WTC11 (cell line): ENCODE measurements around the gene RAMP3. TPM values are rescaled to one million over a fixed set of nuclear protein-coding genes. Genes with fewer than 3 reads are reported as not detected.

Experiments
- ATAC-seq: fragments of 200-7000 bp; cut with Tn5 transposase; 2 replicates; pipeline ENCODE4 v1.10.0; 2021; ENCODE audit warnings: mild to moderate bottlenecking, moderate library complexity
- CTCF ChIA-PET: fragments of 300-600 bp; sonication (Branson Sonifier 250); formaldehyde crosslinking; loops from one replicate; lab custom pipeline; 2021; ENCODE audit warnings: antibody characterized with exemption; lab: Charles Lee
- POLR2A ChIA-PET: fragments of 350-600 bp; sonication (Branson Sonifier 250); formaldehyde crosslinking; loops from one replicate; lab custom pipeline; 2021; ENCODE audit warnings: antibody characterized with exemption; lab: Charles Lee
- DNase-seq: peaks from one replicate; pipeline ENCODE4 v3.0.0; 2021; ENCODE audit warnings: low spot score
- H3K27ac Mint-ChIP-seq: 2 replicates; pipeline ENCODE4 v1.8.0; 2021; ENCODE audit warnings: mixed read lengths
- H3K27me3 Mint-ChIP-seq: 2 replicates; pipeline ENCODE4 v1.8.0; 2021; ENCODE audit warnings: low read depth, mild to moderate bottlenecking, moderate library complexity, mixed read lengths
- H3K36me3 Mint-ChIP-seq: 2 replicates; pipeline ENCODE4 v1.8.0; 2021; ENCODE audit warnings: mixed read lengths
- H3K4me1 Mint-ChIP-seq: 2 replicates; pipeline ENCODE4 v1.8.0; 2022; ENCODE audit warnings: mixed read lengths
- H3K4me3 Mint-ChIP-seq: 2 replicates; pipeline ENCODE4 v1.8.0; 2021; ENCODE audit warnings: mild to moderate bottlenecking, moderate library complexity, mixed read lengths
- H3K9me3 Mint-ChIP-seq: 2 replicates; pipeline ENCODE4 v1.8.0; 2021; ENCODE audit warnings: mixed read lengths
- ETV6 ChIP-seq: sonication (generic); formaldehyde crosslinking; IDR thresholded peaks from 2 replicates; pipeline ENCODE4 v1.8.1; 2022; ENCODE audit warnings: mild to moderate bottlenecking, missing genetic modification reagents
- FOXK1 ChIP-seq: sonication (generic); formaldehyde crosslinking; IDR thresholded peaks from 2 replicates; pipeline ENCODE4 v1.8.0; 2022; ENCODE audit warnings: mild to moderate bottlenecking, moderate library complexity, missing genetic modification reagents
- GRHL2 ChIP-seq: fragments of 250-450 bp; sonication (Bioruptor Pico); IDR thresholded peaks from 2 replicates; pipeline ENCODE4 v1.8.0; 2022; ENCODE audit warnings: mild to moderate bottlenecking, moderate library complexity; ENCODE audit not compliant: insufficient replicate concordance, severe bottlenecking
- JUN ChIP-seq: sonication (generic); formaldehyde crosslinking; IDR thresholded peaks from 2 replicates; pipeline ENCODE4 v1.8.0; 2023; ENCODE audit warnings: mild to moderate bottlenecking, missing genetic modification reagents
- NR2C2 ChIP-seq: sonication (generic); formaldehyde crosslinking; IDR thresholded peaks from 2 replicates; pipeline ENCODE4 v1.8.0; 2022; ENCODE audit warnings: mild to moderate bottlenecking, missing genetic modification reagents
- SP1 ChIP-seq: sonication (generic); formaldehyde crosslinking; conservative IDR thresholded peaks from 2 replicates; pipeline ENCODE4 v1.8.1; 2022; ENCODE audit warnings: missing genetic modification reagents
- TCF7 ChIP-seq: sonication (generic); formaldehyde crosslinking; IDR thresholded peaks from 2 replicates; pipeline ENCODE4 v1.8.0; 2022; ENCODE audit warnings: mild to moderate bottlenecking, low read depth, missing genetic modification reagents, moderate library complexity
- ZNF138 ChIP-seq: sonication (generic); formaldehyde crosslinking; conservative IDR thresholded peaks from 2 replicates; pipeline ENCODE4 v1.8.1; 2022; ENCODE audit warnings: mild to moderate bottlenecking, moderate library complexity, missing genetic modification reagents
- ZNF396 ChIP-seq: fragments of 250-450 bp; sonication (Bioruptor Pico); IDR thresholded peaks from 2 replicates; pipeline ENCODE4 v1.8.0; 2021; ENCODE audit warnings: mild to moderate bottlenecking, moderate library complexity, borderline replicate concordance
- total RNA-seq: library from RNA; stranded (reverse); gene quantifications from 3 replicates; pipeline ENCODE4 v1.2.3, GENCODE V29; 2021
- TF ChIP-seq, protein P1 (sequence below): sonication (generic); formaldehyde crosslinking; IDR thresholded peaks from 2 replicates; pipeline ENCODE4 v1.8.0; 2022; ENCODE audit warnings: missing genetic modification reagents
- TF ChIP-seq, protein P2 (sequence below): sonication (generic); formaldehyde crosslinking; IDR thresholded peaks from 2 replicates; pipeline ENCODE4 v1.8.1; 2023; ENCODE audit warnings: mild to moderate bottlenecking, missing genetic modification reagents, moderate library complexity
- TF ChIP-seq, protein P3 (sequence below): sonication (generic); formaldehyde crosslinking; IDR thresholded peaks from 2 replicates; pipeline ENCODE4 v1.8.0; 2023; ENCODE audit warnings: missing genetic modification reagents

The RAMP3 gene
- total RNA-seq, 1 experiment from 2014 or later = 0.85 TPM

DNA sequence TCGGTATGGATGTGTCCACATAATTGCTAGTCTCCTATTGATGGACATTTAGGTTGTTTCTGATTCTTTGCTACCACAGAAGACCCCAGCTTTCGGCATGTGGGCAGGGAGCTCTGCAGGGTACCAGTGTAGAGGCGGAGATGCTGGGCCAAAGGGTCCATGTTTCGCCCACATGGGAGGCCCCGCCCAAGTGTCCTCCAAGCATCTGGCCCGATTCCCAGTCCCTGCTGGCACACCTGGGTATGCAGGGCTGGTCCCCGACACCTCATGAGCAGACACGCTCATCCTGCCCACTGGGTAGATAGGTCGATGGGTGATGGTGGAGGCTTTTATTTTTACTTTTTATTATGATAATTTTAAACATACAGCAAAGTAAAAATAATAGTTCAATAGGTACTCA lies 26.7 kb upstream of the RAMP3 start:
- Mint-ChIP-seq H3K4me3 (no peak overlapping the region), H3K4me1 (peaks cover 3% of the 10 kb centered on the region), H3K27me3 (no peaks in the 10 kb centered on the region), H3K36me3 (no peaks in the 10 kb centered on the region), H3K27ac (no peak overlapping the region), H3K9me3 (no peaks in the 10 kb centered on the region)
- POLR2A ChIA-PET = no interaction called here
- CTCF ChIA-PET = interaction anchor here (0.6 to 2.0 kb wide), 3 partner anchors 17 to 392 kb away, joined by 3 to 9 read pairs (median 3); no protein-coding TSS in a partner anchor
- ATAC-seq = no peak
- TF ChIP-seq ETV6 (CRISPR knock-in tag) (no peak), ZNF138 (CRISPR knock-in tag) (no peak)
- DNase-seq = no peak

DNA sequence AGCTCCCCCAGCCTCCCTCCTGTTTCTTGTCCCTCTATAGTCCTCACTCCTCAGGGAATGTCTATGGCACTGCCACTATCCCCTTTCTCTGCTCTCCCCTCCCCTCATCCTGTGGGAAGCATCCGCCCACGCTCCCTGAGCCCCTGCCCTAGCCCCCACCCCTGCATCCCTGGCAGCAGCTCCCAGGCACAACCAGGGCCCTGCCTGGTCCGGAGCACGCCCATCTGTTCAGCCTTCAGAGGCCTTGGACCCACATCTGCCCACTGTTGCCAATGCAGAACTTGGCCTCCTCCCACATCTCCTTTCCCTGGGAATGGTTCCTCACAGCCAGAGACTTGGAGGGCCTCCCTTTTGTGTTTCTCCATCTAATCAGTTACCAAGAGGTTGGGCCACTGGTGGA lies 25.7 kb upstream of the RAMP3 start:
- no peak overlapping the region for H3K4me3 Mint-ChIP-seq
- DNase-seq (no peak), ATAC-seq (no peak)
- no peak overlapping the region for H3K27ac Mint-ChIP-seq
- POLR2A ChIA-PET = interaction anchor here (0.5 to 0.6 kb wide), 2 partner anchors 99 to 113 kb away, joined by 4 to 11 read pairs; no protein-coding TSS in a partner anchor
- peaks cover 4% of the 10 kb centered on the region for H3K4me1 Mint-ChIP-seq
- no peaks in the 10 kb centered on the region for H3K9me3 Mint-ChIP-seq
- H3K36me3 Mint-ChIP-seq = no peaks in the 10 kb centered on the region
- TF ChIP-seq, protein P1, sequence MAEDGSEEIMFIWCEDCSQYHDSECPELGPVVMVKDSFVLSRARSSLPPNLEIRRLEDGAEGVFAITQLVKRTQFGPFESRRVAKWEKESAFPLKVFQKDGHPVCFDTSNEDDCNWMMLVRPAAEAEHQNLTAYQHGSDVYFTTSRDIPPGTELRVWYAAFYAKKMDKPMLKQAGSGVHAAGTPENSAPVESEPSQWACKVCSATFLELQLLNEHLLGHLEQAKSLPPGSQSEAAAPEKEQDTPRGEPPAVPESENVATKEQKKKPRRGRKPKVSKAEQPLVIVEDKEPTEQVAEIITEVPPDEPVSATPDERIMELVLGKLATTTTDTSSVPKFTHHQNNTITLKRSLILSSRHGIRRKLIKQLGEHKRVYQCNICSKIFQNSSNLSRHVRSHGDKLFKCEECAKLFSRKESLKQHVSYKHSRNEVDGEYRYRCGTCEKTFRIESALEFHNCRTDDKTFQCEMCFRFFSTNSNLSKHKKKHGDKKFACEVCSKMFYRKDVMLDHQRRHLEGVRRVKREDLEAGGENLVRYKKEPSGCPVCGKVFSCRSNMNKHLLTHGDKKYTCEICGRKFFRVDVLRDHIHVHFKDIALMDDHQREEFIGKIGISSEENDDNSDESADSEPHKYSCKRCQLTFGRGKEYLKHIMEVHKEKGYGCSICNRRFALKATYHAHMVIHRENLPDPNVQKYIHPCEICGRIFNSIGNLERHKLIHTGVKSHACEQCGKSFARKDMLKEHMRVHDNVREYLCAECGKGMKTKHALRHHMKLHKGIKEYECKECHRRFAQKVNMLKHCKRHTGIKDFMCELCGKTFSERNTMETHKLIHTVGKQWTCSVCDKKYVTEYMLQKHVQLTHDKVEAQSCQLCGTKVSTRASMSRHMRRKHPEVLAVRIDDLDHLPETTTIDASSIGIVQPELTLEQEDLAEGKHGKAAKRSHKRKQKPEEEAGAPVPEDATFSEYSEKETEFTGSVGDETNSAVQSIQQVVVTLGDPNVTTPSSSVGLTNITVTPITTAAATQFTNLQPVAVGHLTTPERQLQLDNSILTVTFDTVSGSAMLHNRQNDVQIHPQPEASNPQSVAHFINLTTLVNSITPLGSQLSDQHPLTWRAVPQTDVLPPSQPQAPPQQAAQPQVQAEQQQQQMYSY = no peak
- no peaks in the 10 kb centered on the region for H3K27me3 Mint-ChIP-seq
- CTCF ChIA-PET = interaction anchor here (2.0 kb wide), 1 partner anchor 158 kb away, joined by 9 read pairs; no protein-coding TSS in a partner anchor

DNA sequence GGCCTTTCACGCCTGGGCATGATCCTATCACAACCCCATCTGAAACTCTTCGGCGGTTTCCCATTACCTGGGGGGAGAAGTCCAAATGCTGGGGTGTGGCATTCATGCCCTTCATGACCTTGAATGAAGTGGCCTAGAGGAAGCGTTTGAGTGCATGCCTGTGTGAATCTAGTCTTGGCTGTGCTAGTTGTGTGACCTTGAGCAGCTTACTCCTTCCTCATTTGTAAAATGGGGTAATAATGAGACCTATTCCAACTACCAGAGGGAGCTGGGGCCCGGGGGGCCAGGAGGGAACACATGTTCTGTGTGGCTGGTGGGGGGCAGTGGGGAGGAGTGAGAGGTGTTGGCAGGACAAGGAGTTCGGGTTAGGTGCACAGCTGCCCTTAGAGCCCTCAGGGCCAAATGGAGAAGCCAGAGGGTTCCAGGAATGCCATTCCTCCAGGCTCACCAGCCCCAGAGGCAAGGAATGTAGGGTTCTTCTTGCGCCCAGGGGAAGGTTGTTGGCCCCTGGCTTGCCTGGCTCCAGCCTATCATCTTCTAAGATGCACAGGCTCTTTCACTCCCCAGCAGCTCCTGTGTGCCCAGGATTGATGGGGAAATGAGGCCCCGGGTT lies 24.8 kb upstream of the RAMP3 start:
- DNase-seq (no peak), ATAC-seq (no peak)
- Mint-ChIP-seq H3K27me3 (no peaks in the 10 kb centered on the region), H3K36me3 (no peaks in the 10 kb centered on the region), H3K9me3 (no peaks in the 10 kb centered on the region), H3K27ac (no peak overlapping the region; the same call in 1 of the 2 replicates), H3K4me1 (peaks cover 4% of the 10 kb centered on the region), H3K4me3 (no peak overlapping the region)
- TF ChIP-seq SP1 (CRISPR knock-in tag) = no peak
- no peak for TF ChIP-seq GRHL2 (CRISPR knock-in tag)
- TF ChIP-seq, protein P1 = no peak
- TF ChIP-seq NR2C2 = no peak
- POLR2A ChIA-PET = no interaction called here
- CTCF ChIA-PET = no interaction called here

DNA sequence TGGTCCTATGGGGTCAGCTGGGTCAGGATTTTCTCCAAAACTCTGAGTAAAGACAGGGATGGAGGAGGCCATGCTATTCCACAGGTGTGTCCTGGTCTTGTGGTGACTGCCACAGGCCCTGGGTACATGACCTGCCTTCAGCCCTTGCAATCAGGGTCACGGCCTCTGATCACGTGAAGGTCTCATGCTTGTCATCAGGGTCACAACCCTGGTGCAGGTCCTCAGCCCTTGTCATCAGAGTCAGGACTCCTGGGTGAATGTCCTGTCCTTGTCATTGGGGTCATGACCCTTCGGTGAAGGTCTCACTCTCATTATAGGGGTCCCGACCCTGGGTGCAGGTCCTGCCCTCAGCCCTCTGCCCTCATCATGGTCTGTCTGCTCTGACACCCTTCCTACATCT lies 24.2 kb upstream of the RAMP3 start:
- CTCF ChIA-PET = no interaction called here
- Mint-ChIP-seq H3K4me3 (no peak overlapping the region), H3K36me3 (no peaks in the 10 kb centered on the region), H3K27me3 (no peaks in the 10 kb centered on the region), H3K27ac (no peak overlapping the region), H3K4me1 (peaks cover 4% of the 10 kb centered on the region), H3K9me3 (no peaks in the 10 kb centered on the region)
- ATAC-seq (no peak), DNase-seq (no peak)
- TF ChIP-seq ZNF396 (CRISPR knock-in tag) (no peak), JUN (no peak), FOXK1 (no peak), TCF7 (CRISPR knock-in tag) (no peak), SP1 (CRISPR knock-in tag) (no peak)
- TF ChIP-seq, protein P2, sequence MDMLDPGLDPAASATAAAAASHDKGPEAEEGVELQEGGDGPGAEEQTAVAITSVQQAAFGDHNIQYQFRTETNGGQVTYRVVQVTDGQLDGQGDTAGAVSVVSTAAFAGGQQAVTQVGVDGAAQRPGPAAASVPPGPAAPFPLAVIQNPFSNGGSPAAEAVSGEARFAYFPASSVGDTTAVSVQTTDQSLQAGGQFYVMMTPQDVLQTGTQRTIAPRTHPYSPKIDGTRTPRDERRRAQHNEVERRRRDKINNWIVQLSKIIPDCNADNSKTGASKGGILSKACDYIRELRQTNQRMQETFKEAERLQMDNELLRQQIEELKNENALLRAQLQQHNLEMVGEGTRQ (CRISPR knock-in tag) = no peak
- TF ChIP-seq, protein P3, sequence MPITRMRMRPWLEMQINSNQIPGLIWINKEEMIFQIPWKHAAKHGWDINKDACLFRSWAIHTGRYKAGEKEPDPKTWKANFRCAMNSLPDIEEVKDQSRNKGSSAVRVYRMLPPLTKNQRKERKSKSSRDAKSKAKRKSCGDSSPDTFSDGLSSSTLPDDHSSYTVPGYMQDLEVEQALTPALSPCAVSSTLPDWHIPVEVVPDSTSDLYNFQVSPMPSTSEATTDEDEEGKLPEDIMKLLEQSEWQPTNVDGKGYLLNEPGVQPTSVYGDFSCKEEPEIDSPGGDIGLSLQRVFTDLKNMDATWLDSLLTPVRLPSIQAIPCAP (CRISPR knock-in tag) = no peak
- POLR2A ChIA-PET = no interaction called here
